ENCODE results near the gene DISP2. TPM values are rescaled to one million over a fixed set of nuclear protein-coding genes. Genes with fewer than 3 reads are reported as not detected.

The DISP2 gene
- total and polyA plus RNA-seq, 2 of the 8 experiments (the other 6 are each of a cell fraction or from before 2014, with no cell fraction given), result 0.45 to 1.2 TPM

GRCh38 chr15:40363611-40364010 is 5.6 kb downstream of the DISP2 start:
- FAIRE-seq, result no peak

More at GRCh38 chr15:40363611-40364010, 5.6 kb downstream of the DISP2 start:
- Histone ChIP-seq H3K18ac (ENCODE audit: extremely low read depth, low read length) (no peak overlapping the region), H2BK120ac (replicated peaks; ENCODE audit: low read depth, low read length) (no peak overlapping the region), H3K79me2 (ENCODE audit: control insufficient read depth in 1 of 2, insufficient read depth in 2 of 2, low read length in 2 of 2) (no peaks in the 10 kb centered on the region), H4K91ac (replicated peaks; ENCODE audit: insufficient read length, low read length) (no peak overlapping the region), H3K9ac (replicated peaks in 1 of 4; ENCODE audit: extremely low read depth in 1 of 4, low read depth in 3 of 4, low read length in 3 of 4) (no peak overlapping the region), H3K56ac (replicated peaks; ENCODE audit: insufficient read length, low read depth, low read length) (no peak overlapping the region), H3K23me2 (ENCODE audit: low read depth, low read length) (peaks cover 5% of the 10 kb centered on the region), H2AK5ac (ENCODE audit: low read depth, low read length) (no peak overlapping the region), H2BK15ac (ENCODE audit: low read length) (no peak overlapping the region), H3K27ac (ENCODE audit: low read depth, low read length) (no peak overlapping the region), H3K27me3 (replicated peaks in 1 of 4; ENCODE audit: control insufficient read depth in 3 of 4, extremely low read depth in 1 of 4, insufficient read depth in 3 of 4, low read length in 3 of 4) (peaks cover 2 to 29% (median 19%) of the 10 kb centered on the region in 4 experiments), H2BK5ac (ENCODE audit: low read depth, low read length) (no peak overlapping the region), H3K4me2 (ENCODE audit: insufficient read depth in 1 of 2, low read depth in 2 of 2, low read length in 2 of 2) (no peak overlapping the region), H3K4ac (replicated peaks; ENCODE audit: insufficient read length, low read depth, low read length) (no peak overlapping the region), H3K4me1 (replicated peaks in 1 of 4; ENCODE audit: control insufficient read depth in 3 of 4, insufficient read depth in 4 of 4, low read length in 3 of 4) (peaks cover 0 to 11% (median 8%) of the 10 kb centered on the region in 4 experiments; a peak in 6 of 7 replicates), H4K20me1 (replicated peaks in 1 of 2; ENCODE audit: control insufficient read depth in 1 of 2, insufficient read depth in 2 of 2, low read length in 2 of 2) (peaks cover 0 to 3% of the 10 kb centered on the region in 2 experiments), H2BK20ac (ENCODE audit: low read length) (no peak overlapping the region), H3K9me3 (ENCODE audit: insufficient read depth in 2 of 2, low read depth in 1 of 2, low read length in 1 of 2) (peaks cover 0 to 3% of the 10 kb centered on the region in 2 experiments; a peak in 1 of 4 replicates), H3K36me3 (ENCODE audit: control insufficient read depth in 2 of 4, insufficient read depth in 4 of 4, low read length in 3 of 4) (no peaks in the 10 kb centered on the region), H4K5ac (ENCODE audit: insufficient read length, low read depth, low read length) (no peak overlapping the region), H2AFZ (ENCODE audit: low read length) (no peak overlapping the region), H3K14ac (ENCODE audit: insufficient read length) (no peak overlapping the region), H3K23ac (ENCODE audit: insufficient read length) (no peak overlapping the region), H3K4me3 (ENCODE audit: extremely low read depth in 1 of 4, insufficient read depth in 2 of 4, low read depth in 3 of 4, low read length in 4 of 4) (no peak overlapping the region), H3K79me1 (ENCODE audit: low read depth, low read length) (no peaks in the 10 kb centered on the region), H4K8ac (ENCODE audit: extremely low read depth, insufficient read depth, low read length) (no peak overlapping the region), H2BK12ac (ENCODE audit: low read depth, low read length) (no peak overlapping the region)
- TF ChIP-seq CTBP2 (IDR thresholded peaks at IDR 0.05; ENCODE audit: borderline replicate concordance, insufficient read depth, insufficient read length, low read length) (no peak), EP300 (IDR thresholded peaks at IDR 0.05; ENCODE audit: borderline replicate concordance in 1 of 2, low read depth in 2 of 2, low read length in 2 of 2) (no peak), SIX5 (IDR thresholded peaks at IDR 0.05; ENCODE audit: low read depth, low read length) (no peak)
- DNase-seq (ENCODE audit: low read depth in 1 of 2, low spot score in 2 of 2), result no peak
- POLR2A ChIA-PET (ENCODE audit: partially characterized antibody), result interaction anchor here (0.7 to 1.3 kb wide), 3 partner anchors 10 to 54 kb away, joined by 3 to 5 read pairs (median 3); no protein-coding TSS in a partner anchor
- CTCF ChIA-PET (ENCODE audit: partially characterized antibody), result interaction anchor here (0.6 to 13.4 kb wide), 5 partner anchors 16 to 89 kb away, joined by 3 to 452 read pairs (median 5); partner anchors contain the start of genes CCDC9B, DISP2 and PHGR1
- 90% methylated on average over 8 of the region's 8 CpGs; no CpG with 5 or more reads in 1 of the 2 experiments for WGBS, 2 experiments (ENCODE audit: extremely low coverage in 1 of 2, insufficient coverage in 1 of 2, insufficient read length in 1 of 2, insufficient replicate concordance in 2 of 2, low coverage in 1 of 2, low lambda C conversion rate in 2 of 2, missing lambda C conversion rate in 1 of 2)

Data from H1 (cell line).